K562 (cell line): ENCODE measurements around the gene UBE2QL1.

Experiments used
- FOSL1 ChIP-seq: fragments of 200-800 bp; sonication (Bioruptor generic); conservative IDR thresholded peaks from 2 replicates; pipeline ENCODE4 v1.6.1; 2016; ENCODE audit warnings: missing genetic modification characterization, missing compliant biosample characterization
- ZFP91 ChIP-seq: sonication (generic); formaldehyde crosslinking; IDR thresholded peaks from 2 replicates; pipeline ENCODE4 v1.8.0; 2022; ENCODE audit warnings: mild to moderate bottlenecking, missing genetic modification reagents

GRCh38 chr5:6488021-6488420, 39.4 kb downstream of the UBE2QL1 start:
- TF ChIP-seq ZFP91 (CRISPR knock-in tag) (no peak), FOSL1 (tag) (no peak)
